Uterus (tissue), 4 donors: ENCODE measurements around the gene CD300C. TPM values are rescaled to one million over a fixed set of nuclear protein-coding genes. Genes with fewer than 3 reads are reported as not detected.
A peak's percentile ranks its signal among the peaks of the same experiment; 100 is the strongest.
"Not testable (repeated sequence)": the region's sequence is repeated elsewhere in the genome, so short reads cannot be mapped to it uniquely, and the experiment has no call there.

Experiments
- DNase-seq, 2 donors: peaks; one replicate each; pipeline ENCODE4 v3.0.0-alpha.2; 2019 to 2020
- H3K27ac ChIP-seq, 2 donors: fragments of 200-600 bp; sonication (generic); 1 replicate in 1 of 2; 2 replicates in 1 of 2; pipeline ENCODE4 v1.5.1; 2016 to 2018
- H3K27me3 ChIP-seq, 2 donors: fragments of 200-600 bp; sonication (generic); one replicate each; pipeline ENCODE4 v1.5.1; 2018 to 2019; ENCODE audit warnings: control low read depth in 1 of 2
- H3K36me3 ChIP-seq, 2 donors: fragments of 200-600 bp; sonication (generic); one replicate each; pipeline ENCODE4 v1.5.1; 2019; ENCODE audit warnings: control low read depth in 1 of 2
- H3K4me1 ChIP-seq, 2 donors: fragments of 200-600 bp; sonication (generic); one replicate each; pipeline ENCODE4 v1.5.1; 2018 to 2019; ENCODE audit warnings: control low read depth in 1 of 2
- H3K4me3 ChIP-seq, 2 donors: fragments of 200-600 bp; sonication (generic); 1 replicate in 1 of 2; 2 replicates in 1 of 2; pipeline ENCODE4 v1.5.1; 2018 to 2019; ENCODE audit warnings: mild to moderate bottlenecking in 1 of 2
- H3K9me3 ChIP-seq, 2 donors: fragments of 200-600 bp; sonication (generic); one replicate each; pipeline ENCODE4 v1.5.1; 2019; ENCODE audit warnings: control low read depth in 1 of 2
- POLR2A ChIP-seq, 2 donors: fragments of 450-650 bp; IDR thresholded peaks; one replicate each; pipeline ENCODE4 v1.6.1; 2016; ENCODE audit warnings: antibody characterized with exemption in 2 of 2, mild to moderate bottlenecking in 1 of 2, moderate library complexity in 1 of 2
- intact Hi-C: fragments of 100-400 bp; cut with DNase I; formaldehyde crosslinking; loops from one replicate; pipeline ENCODE4 v1.15.1; 2023; ENCODE audit warnings: low total_unique reads
- total RNA-seq, 4 donors: library from RNA; depleted of rRNA in 3 of 4; stranded (reverse); fragments of >200 nt in 3 of 4; gene quantifications; one replicate each; pipeline versions ENCODE4 v1.1.0 to v1.2.4, GENCODE V29; 2014 to 2023
- TF ChIP-seq, protein P1 (sequence below), 4 experiments: fragments of 200-600 bp in 2 of 4; fragments of 450-650 bp in 2 of 4; sonication (generic) in 2 of 4; IDR thresholded peaks; one replicate each; pipeline ENCODE4 v1.5.1; 2016 to 2019; ENCODE audit warnings: antibody characterized with exemption in 4 of 4, mild to moderate bottlenecking in 2 of 4, moderate library complexity in 1 of 4
- donor health status: DM: yes; HTN: yes; CAD: no.

Gene CD300C
- total RNA-seq, 4 donors from 2014 or later = 0.21 to 0.27 TPM; not detected in 2

DNA sequence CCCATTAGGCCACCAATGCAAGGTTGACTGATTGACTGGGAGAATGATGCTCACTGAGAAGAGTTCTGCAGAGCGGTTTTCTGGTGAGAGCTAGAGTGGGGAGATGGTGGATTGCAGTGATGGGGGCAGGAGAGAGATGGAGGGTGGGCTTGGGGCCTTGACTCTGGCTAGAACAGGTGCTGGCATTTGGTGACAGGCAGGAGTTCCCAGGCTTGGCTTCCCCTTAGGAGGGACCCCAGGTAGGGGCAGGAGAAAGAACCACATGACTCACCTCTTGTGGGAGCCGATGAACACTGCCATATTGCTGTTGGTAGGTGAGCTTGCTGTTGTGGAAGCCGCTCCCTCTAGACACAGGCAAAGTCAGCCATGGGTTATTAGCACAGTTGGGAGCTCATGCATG lies 22.6 kb downstream of the CD300C start:
- DNase-seq = no peak
- no peak for TF ChIP-seq POLR2A (IDR thresholded peaks at IDR 0.05)
- TF ChIP-seq, protein P1, sequence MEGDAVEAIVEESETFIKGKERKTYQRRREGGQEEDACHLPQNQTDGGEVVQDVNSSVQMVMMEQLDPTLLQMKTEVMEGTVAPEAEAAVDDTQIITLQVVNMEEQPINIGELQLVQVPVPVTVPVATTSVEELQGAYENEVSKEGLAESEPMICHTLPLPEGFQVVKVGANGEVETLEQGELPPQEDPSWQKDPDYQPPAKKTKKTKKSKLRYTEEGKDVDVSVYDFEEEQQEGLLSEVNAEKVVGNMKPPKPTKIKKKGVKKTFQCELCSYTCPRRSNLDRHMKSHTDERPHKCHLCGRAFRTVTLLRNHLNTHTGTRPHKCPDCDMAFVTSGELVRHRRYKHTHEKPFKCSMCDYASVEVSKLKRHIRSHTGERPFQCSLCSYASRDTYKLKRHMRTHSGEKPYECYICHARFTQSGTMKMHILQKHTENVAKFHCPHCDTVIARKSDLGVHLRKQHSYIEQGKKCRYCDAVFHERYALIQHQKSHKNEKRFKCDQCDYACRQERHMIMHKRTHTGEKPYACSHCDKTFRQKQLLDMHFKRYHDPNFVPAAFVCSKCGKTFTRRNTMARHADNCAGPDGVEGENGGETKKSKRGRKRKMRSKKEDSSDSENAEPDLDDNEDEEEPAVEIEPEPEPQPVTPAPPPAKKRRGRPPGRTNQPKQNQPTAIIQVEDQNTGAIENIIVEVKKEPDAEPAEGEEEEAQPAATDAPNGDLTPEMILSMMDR (IDR thresholded peaks at IDR 0.05) = no peak

DNA sequence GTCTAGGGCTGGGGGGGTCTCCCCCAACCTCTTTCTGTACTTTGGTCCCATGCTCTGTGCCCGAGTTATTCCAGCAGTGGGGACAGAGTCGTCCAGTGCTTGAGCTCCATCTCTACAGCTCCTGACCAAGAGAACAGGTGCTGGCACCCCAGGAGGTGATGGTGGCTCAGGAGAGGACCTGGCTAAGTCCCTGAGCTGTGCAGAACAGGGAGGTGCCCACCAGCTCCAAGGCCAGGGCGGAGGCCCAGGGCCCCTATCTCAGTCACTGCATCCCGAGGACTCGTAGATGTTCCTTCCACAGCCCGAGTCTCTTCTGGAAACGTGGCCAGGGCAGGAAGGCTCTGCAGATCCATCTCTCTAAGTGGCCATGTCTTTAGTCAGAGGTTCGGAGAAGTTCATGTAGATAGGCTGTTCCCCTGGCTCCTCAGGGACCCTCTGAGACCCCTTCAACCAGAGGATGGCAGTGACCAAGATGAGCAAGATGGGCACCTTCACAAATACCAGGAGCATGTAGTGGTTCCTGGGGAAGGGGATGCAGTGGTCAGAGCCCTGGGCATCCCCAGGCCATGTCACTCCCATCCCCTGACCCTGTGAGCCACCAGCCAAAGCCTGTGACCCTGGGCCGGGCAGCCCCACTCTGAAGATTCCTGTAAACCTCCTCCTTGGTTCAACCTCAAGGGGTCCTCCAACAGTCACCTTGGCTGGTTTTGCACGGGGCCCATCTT lies 23.4 kb downstream of the CD300C start:
- no peaks in the 10 kb centered on the region for H3K4me1 ChIP-seq
- TF ChIP-seq POLR2A (IDR thresholded peaks at IDR 0.05) = no peak
- TF ChIP-seq, protein P1 (IDR thresholded peaks at IDR 0.05) = no peak
- no peaks in the 10 kb centered on the region for H3K36me3 ChIP-seq
- H3K9me3 ChIP-seq = no peaks in the 10 kb centered on the region
- no peak for DNase-seq
- no peak overlapping the region for H3K4me3 ChIP-seq
- intact Hi-C loops = no loop called here
- no peak overlapping the region for H3K27ac ChIP-seq
- no peaks in the 10 kb centered on the region for H3K27me3 ChIP-seq

More for the DNA sequence above, 22.6 kb downstream of the CD300C start:
- H3K27me3 ChIP-seq = no peaks in the 10 kb centered on the region
- H3K4me3 ChIP-seq = no peak overlapping the region
- H3K4me1 ChIP-seq = no peaks in the 10 kb centered on the region
- H3K36me3 ChIP-seq = no peaks in the 10 kb centered on the region
- H3K27ac ChIP-seq = no peak overlapping the region
- no peaks in the 10 kb centered on the region for H3K9me3 ChIP-seq
- intact Hi-C loops = no loop called here

DNA sequence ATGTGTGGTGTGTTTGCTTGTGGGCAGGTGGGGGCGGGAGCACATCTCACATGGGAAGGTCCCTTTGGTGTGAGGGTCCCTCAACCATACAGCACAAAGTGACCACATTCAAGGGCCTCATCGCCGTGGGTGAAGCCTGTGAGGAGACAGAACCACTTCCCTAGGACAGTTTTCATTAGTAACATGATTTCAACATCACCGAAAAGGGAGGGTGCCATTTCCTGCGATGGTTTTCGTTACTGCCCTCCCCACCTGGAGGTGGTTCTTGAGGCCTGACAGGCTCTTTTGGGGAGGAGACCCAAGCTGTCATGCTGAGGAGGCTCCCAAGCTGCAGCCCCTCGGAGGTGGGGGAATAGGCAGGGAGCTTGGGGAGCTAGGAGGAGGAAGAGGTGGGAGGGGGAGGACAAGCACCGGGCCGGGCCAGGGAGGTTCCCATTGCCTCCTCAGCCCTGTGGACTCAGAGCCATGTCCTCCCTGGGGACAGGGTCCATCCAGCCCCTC lies 24.2 kb downstream of the CD300C start:
- Histone ChIP-seq H3K27me3 (no peaks in the 10 kb centered on the region), H3K36me3 (no peaks in the 10 kb centered on the region), H3K4me1 (no peaks in the 10 kb centered on the region), H3K27ac (peak overlapping the region in 1 of 2 donors; percentile 19), H3K4me3 (no peak overlapping the region), H3K9me3 (no peaks in the 10 kb centered on the region)
- intact Hi-C loops = no loop called here
- TF ChIP-seq POLR2A (IDR thresholded peaks at IDR 0.05) = no peak
- TF ChIP-seq, protein P1 (IDR thresholded peaks at IDR 0.05) = no peak
- no peak for DNase-seq

DNA sequence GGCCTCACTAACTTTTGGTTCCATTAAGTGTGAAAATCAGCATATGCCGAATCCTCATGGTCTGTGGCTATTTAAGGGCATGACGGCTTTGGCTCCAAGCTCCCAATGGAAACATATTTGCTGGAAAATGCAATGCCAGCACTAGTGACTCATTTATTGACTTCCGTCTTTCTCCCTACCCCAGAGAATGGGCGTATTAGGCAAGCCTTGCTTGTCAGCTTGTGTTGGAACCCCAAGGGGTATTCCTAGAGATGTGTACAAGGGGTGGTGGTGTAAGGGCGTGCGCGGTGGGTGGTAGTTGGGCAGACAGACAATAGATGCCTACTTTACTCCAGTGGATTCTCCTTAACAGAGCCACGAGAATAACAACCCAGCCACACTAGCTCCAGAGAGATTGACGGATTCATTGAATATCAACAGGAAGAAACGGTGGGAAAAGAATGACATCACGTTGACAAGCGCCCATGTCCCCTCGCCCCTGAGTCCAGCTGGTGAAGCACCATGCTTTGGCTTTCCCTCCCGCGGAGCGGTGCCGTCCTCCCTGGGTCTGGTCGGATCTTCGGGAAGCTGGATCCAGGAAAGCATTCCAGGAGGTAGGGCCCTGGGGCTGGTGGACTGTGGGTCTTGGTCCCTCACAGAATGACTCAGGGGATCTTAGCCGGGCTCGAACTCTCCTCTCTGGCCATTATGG lies 25.0 kb downstream of the CD300C start:
- DNase-seq = no peak
- Histone ChIP-seq H3K27me3 (no peaks in the 10 kb centered on the region), H3K4me1 (no peaks in the 10 kb centered on the region), H3K9me3 (no peaks in the 10 kb centered on the region), H3K4me3 (no peak overlapping the region), H3K27ac (peak overlapping the region in 1 of 2 donors; percentile 19), H3K36me3 (no peaks in the 10 kb centered on the region)
- TF ChIP-seq, protein P1 (IDR thresholded peaks at IDR 0.05) = no peak
- TF ChIP-seq POLR2A (IDR thresholded peaks at IDR 0.05) = no peak
- intact Hi-C loops = no loop called here

DNA sequence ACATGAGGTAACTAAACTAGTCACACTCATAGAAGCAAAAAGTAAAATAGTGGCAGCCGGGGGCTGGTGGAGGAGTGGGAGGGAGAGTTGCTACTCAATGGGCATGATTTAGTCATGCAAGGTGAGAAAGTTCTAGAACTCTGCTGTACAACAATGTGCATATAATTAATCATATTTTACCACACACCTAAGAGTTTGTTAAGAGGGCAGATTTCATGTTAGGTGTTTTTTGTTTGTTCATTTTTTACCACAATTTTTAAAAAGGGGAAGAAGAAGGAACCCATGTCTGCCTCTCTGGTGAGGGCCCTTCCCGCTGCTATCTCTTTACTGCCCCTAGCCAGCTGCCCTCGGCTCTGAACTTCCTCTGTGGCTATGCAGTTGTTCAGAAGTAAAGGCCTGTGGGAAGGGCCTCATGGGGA lies 25.9 kb downstream of the CD300C start:
- no peaks in the 10 kb centered on the region for H3K4me1 ChIP-seq
- no peaks in the 10 kb centered on the region for H3K36me3 ChIP-seq
- intact Hi-C loops = no loop called here
- TF ChIP-seq, protein P1 (IDR thresholded peaks at IDR 0.05) = no peak
- no peak for TF ChIP-seq POLR2A (IDR thresholded peaks at IDR 0.05)
- H3K27ac ChIP-seq = no peak overlapping the region
- H3K4me3 ChIP-seq = no peak overlapping the region
- H3K27me3 ChIP-seq = no peaks in the 10 kb centered on the region
- H3K9me3 ChIP-seq = no peaks in the 10 kb centered on the region
- no peak for DNase-seq

DNA sequence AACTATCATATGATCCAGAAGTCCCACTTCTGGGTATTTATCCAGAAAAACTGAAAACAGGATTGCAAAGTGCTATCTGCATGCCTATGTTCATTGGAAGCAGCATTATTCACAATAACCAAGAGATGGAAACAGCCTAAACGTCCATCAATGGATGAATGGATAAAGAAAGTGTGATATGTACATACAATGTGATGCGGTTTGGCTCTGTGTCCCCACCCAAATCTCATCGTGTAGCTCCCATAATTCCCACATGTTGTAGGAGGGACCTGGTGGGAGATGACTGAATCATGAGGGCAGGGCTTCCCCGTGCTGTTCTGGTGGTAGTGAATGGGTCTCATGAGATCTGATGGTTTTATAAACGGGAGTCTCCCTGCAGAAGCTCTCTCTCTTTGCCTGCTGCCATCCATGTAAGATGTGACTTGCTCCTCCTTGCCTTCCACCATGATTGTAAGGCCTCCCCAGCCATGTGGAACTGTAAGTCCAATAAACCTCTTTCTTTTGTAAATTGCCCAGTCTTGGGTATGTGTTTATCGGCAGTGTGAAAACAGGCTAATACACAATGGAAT lies 27.4 kb downstream of the CD300C start:
- H3K27ac ChIP-seq, H3K36me3 ChIP-seq, H3K9me3 ChIP-seq, H3K27me3 ChIP-seq, intact Hi-C loops, H3K4me3 ChIP-seq, DNase-seq, H3K4me1 ChIP-seq: not testable (repeated sequence)
